H7 (cell line): ENCODE data around the gene SREBF1. TPM values are rescaled to one million over a fixed set of nuclear protein-coding genes. Genes with fewer than 3 reads are reported as not detected.
A peak's percentile ranks its signal among the peaks of the same experiment; 100 is the strongest.

ENCODE experiments used
- DNase-seq: peaks from one replicate; pipeline ENCODE4 v3.0.0; 2012
- H3K27me3 ChIP-seq: 2 replicates; pipeline ENCODE4 v1.6.0; 2011; ENCODE audit warnings: mild to moderate bottlenecking, low read length; ENCODE audit not compliant: control insufficient read depth, insufficient read depth
- H3K36me3 ChIP-seq: replicated peaks from 2 replicates; pipeline ENCODE4 v1.5.1; 2011; ENCODE audit warnings: low read length; ENCODE audit not compliant: control insufficient read depth, insufficient read depth
- H3K4me3 ChIP-seq: 2 replicates; pipeline ENCODE4 v1.5.1; 2011; ENCODE audit warnings: low read depth, mild to moderate bottlenecking, control low read depth, low read length, moderate library complexity; ENCODE audit not compliant: insufficient read depth
- total RNA-seq: library from RNA; depleted of rRNA; stranded (reverse); fragments of >200 nt; shearing (Covaris generic); gene quantifications from 2 replicates; pipeline ENCODE4 v1.2.3, GENCODE V29; 2014

SREBF1 gene
- total RNA-seq, 1 experiment from 2014 or later, result 43.6 TPM

DNA sequence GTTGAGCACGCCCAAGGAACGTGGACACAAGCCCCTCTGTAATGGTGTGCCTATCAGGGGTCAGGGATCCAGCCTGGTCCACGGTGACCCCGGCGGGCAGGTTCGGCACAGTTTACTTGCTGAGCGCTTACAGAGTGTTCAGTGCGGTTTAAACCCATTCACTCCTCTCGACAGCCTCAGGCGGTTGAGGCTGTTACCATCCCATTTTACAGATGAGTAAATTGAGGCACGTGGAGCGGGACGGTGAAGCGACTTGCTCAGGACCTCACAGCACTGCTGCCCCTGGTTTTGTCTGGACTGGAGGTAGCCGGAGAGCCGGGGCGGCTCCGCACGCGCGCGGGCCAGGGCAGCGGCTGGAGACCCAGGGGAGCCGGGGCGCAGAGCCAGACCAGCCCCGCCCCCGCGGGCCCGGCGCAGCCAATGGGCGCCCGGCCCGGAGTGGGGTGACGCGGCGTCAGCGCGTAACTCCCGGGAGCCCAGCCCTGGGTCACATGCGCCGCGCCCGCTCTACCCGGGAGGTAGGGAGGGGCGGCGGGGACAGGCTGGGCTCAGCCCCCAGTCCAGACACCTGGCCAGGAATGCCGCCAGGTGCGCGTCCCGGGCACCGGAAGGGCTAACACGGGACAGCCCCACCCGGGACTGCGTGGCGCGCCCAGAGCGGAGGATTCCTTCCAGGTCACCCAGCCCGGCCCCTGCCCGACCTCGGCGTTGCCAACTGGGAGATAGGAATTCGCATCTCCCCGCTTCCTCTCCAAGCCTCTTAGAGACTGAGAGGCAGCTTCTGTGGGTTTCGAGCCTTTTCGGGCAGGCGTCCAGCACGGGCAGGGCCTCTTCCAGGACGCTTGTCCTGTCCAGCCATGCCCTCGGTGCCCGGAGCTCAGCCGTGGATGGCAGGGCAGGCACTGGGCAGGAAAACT lies 3.3 kb upstream of the SREBF1 start:
- DNase-seq, result peak; percentile 99
- H3K27me3 ChIP-seq, result no peaks in the 10 kb centered on the region
- H3K4me3 ChIP-seq, result peak overlapping the region; percentile 60
- H3K36me3 ChIP-seq, result peaks cover 2% of the 10 kb centered on the region; the same call in 1 of the 2 replicates

- H3K27me3 ChIP-seq, result no peaks in the 10 kb centered on the region
- H3K36me3 ChIP-seq, result peaks cover 4% of the 10 kb centered on the region
- peak; percentile 80 for DNase-seq
- H3K4me3 ChIP-seq, result no peak overlapping the region
Measured at GRCh38 chr17:17837966-17838962, 1.5 kb upstream of the SREBF1 start.

GRCh38 chr17:17837380-17837821 lies 615 bp upstream of the SREBF1 start:
- H3K4me3 ChIP-seq, result peak overlapping the region; percentile 100; the same call in 1 of the 2 replicates
- DNase-seq, result no peak
- peaks cover 4% of the 10 kb centered on the region for H3K36me3 ChIP-seq
- H3K27me3 ChIP-seq, result no peaks in the 10 kb centered on the region

DNA sequence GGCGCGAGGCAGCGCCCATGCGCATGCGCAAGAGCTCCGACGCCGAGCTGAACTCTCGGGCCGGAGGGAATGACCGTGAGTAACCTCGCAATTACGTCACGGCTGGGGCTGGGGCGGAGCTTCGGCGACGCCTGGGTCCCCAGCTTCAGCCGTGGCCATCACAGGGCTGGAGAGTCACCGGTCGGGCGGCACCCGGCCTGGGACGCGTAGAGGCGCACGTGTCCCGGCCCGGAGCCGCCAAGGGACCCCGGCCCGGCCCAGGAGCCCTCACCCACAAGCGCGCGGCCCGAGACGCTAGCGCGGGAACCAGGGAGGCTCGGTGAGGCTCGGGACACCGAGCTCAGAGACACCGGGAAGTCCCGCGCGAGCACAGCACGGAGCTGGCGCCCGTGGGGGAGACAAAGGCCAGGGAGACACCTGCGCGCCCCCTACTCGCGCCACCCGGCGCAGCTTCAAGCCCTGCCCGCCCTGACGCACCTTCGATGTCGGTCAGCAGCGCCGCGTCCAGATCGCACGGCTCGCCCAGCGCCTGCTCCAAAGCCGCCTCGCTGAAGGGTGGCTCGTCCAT lies 452 bp downstream of the SREBF1 start:
- DNase-seq, result peak; percentile 98
- Histone ChIP-seq H3K4me3 (peak overlapping the region; percentile 100), H3K36me3 (peaks cover 4% of the 10 kb centered on the region), H3K27me3 (no peaks in the 10 kb centered on the region)

GRCh38 chr17:17835415-17836249 lies 1.2 kb downstream of the SREBF1 start:
- no peak for DNase-seq
- H3K4me3 ChIP-seq, result peak overlapping the region; percentile 100
- H3K27me3 ChIP-seq, result no peaks in the 10 kb centered on the region
- H3K36me3 ChIP-seq, result peaks cover 4% of the 10 kb centered on the region

DNA sequence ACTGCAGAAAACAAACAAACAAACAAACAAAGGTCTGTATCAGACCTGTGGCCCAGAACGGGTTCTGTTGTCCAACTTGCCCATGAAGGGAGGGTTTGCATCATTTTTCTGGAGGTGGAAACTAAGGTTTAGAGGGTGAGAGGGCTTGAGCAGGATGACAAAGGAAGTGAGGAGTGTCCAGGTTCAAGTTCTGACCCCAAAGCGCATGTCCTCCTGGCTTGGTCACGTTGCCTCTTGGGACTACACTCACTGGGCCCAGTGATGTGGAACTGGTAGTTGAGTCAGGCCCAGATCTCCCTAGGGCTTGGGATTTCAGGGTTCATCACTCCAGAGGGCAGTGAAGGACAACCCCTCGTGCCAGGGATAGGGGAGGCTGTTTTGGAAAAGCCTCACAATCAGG lies 1.8 kb downstream of the SREBF1 start:
- Histone ChIP-seq H3K36me3 (peaks cover 4% of the 10 kb centered on the region), H3K4me3 (no peak overlapping the region), H3K27me3 (no peaks in the 10 kb centered on the region)
- DNase-seq, result no peak

- H3K36me3 ChIP-seq, result peaks cover 4% of the 10 kb centered on the region
Measured at GRCh38 chr17:17833658-17834357, 3.0 kb downstream of the SREBF1 start.

GRCh38 chr17:17832032-17832363 lies 4.8 kb downstream of the SREBF1 start:
- Histone ChIP-seq H3K27me3 (no peaks in the 10 kb centered on the region), H3K36me3 (peaks cover 4% of the 10 kb centered on the region), H3K4me3 (no peak overlapping the region)
- DNase-seq, result no peak

More at GRCh38 chr17:17833658-17834357, 3.0 kb downstream of the SREBF1 start:
- no peak overlapping the region for H3K4me3 ChIP-seq
- H3K27me3 ChIP-seq, result no peaks in the 10 kb centered on the region
- no peak for DNase-seq

- no peak for DNase-seq
- Histone ChIP-seq H3K4me3 (no peak overlapping the region), H3K36me3 (peaks cover 4% of the 10 kb centered on the region), H3K27me3 (no peaks in the 10 kb centered on the region)
Measured at GRCh38 chr17:17831208-17832031, 5.4 kb downstream of the SREBF1 start.

- peaks cover 4% of the 10 kb centered on the region for H3K36me3 ChIP-seq
- H3K27me3 ChIP-seq, result no peaks in the 10 kb centered on the region
- no peak for DNase-seq
- H3K4me3 ChIP-seq, result no peak overlapping the region
Measured at GRCh38 chr17:17830740-17831207, 6.0 kb downstream of the SREBF1 start.

- Histone ChIP-seq H3K27me3 (no peaks in the 10 kb centered on the region), H3K4me3 (no peak overlapping the region), H3K36me3 (peaks cover 2% of the 10 kb centered on the region)
- no peak for DNase-seq
Measured at GRCh38 chr17:17830269-17830567, 6.6 kb downstream of the SREBF1 start.

- Histone ChIP-seq H3K4me3 (no peak overlapping the region), H3K36me3 (no peaks in the 10 kb centered on the region; the same call in none of the 2 replicates), H3K27me3 (peaks cover 2% of the 10 kb centered on the region)
- no peak for DNase-seq
Measured at GRCh38 chr17:17827826-17828621, 8.8 kb downstream of the SREBF1 start.
